Progenitor cell of endocrine pancreas (in vitro differentiated cells): Measurements from ENCODE around the gene RAP1GAP2. TPM values are rescaled to one million over a fixed set of nuclear protein-coding genes. Genes with fewer than 3 reads are reported as not detected.
A peak's percentile ranks its signal among the peaks of the same experiment; 100 is the strongest.

Source experiments
- DNase-seq: peaks from one replicate; pipeline ENCODE4 v3.0.0; 2021; ENCODE audit warnings: low spot score; ENCODE audit not compliant: unreplicated experiment
- H3K27ac Mint-ChIP-seq: 2 replicates; pipeline ENCODE4 v1.8.0; 2021; ENCODE audit warnings: mild to moderate bottlenecking, moderate library complexity, mixed read lengths
- H3K27me3 Mint-ChIP-seq: 2 replicates; pipeline ENCODE4 v1.8.0; 2021; ENCODE audit warnings: mixed read lengths
- H3K36me3 Mint-ChIP-seq: 2 replicates; pipeline ENCODE4 v1.8.0; 2022; ENCODE audit warnings: mixed read lengths; ENCODE audit not compliant: insufficient read depth
- H3K4me1 Mint-ChIP-seq: 2 replicates; pipeline ENCODE4 v1.8.0; 2021; ENCODE audit warnings: low read depth, mixed read lengths
- H3K4me3 Mint-ChIP-seq: 2 replicates; pipeline ENCODE4 v1.8.0; 2021; ENCODE audit warnings: low read depth, mild to moderate bottlenecking, moderate library complexity, mixed read lengths
- H3K9me3 Mint-ChIP-seq: 2 replicates; pipeline ENCODE4 v1.8.0; 2021; ENCODE audit warnings: low read depth, mixed read lengths
- CTCF ChIP-seq: fragments of 200-600 bp; sonication (generic); IDR thresholded peaks from one replicate; pipeline ENCODE4 v1.5.0; 2021; ENCODE audit warnings: antibody characterized with exemption, mild to moderate bottlenecking; ENCODE audit not compliant: unreplicated experiment
- total RNA-seq: library from RNA; stranded (reverse); gene quantifications from 2 replicates; pipeline ENCODE4 v1.2.1, GENCODE V29; 2021

The RAP1GAP2 gene
- total RNA-seq, 1 donor from 2014 or later = 116 TPM

GRCh38 chr17:2825253-2825970 is 29.2 kb downstream of the RAP1GAP2 start:
- H3K9me3 Mint-ChIP-seq = no peaks in the 10 kb centered on the region
- H3K4me1 Mint-ChIP-seq = peaks cover 1% of the 10 kb centered on the region
- H3K36me3 Mint-ChIP-seq = no peaks in the 10 kb centered on the region
- H3K4me3 Mint-ChIP-seq = no peak overlapping the region
- no peak for DNase-seq
- H3K27ac Mint-ChIP-seq = peak overlapping the region; percentile 27
- TF ChIP-seq CTCF = no peak
- H3K27me3 Mint-ChIP-seq = peaks cover 4% of the 10 kb centered on the region

- peak; percentile 87 for DNase-seq
- Mint-ChIP-seq H3K4me1 (peaks cover 1% of the 10 kb centered on the region), H3K27ac (no peak overlapping the region), H3K36me3 (no peaks in the 10 kb centered on the region), H3K27me3 (peaks cover 4% of the 10 kb centered on the region), H3K9me3 (no peaks in the 10 kb centered on the region), H3K4me3 (no peak overlapping the region)
- peak; percentile 98 for TF ChIP-seq CTCF
These were observed 32.3 kb downstream of the RAP1GAP2 start for GRCh38 chr17:2828397-2829038.

GRCh38 chr17:2830678-2831077 is 34.4 kb downstream of the RAP1GAP2 start:
- Mint-ChIP-seq H3K27me3 (peaks cover 4% of the 10 kb centered on the region), H3K4me1 (peaks cover 1% of the 10 kb centered on the region), H3K36me3 (no peaks in the 10 kb centered on the region), H3K4me3 (no peak overlapping the region), H3K27ac (no peak overlapping the region), H3K9me3 (no peaks in the 10 kb centered on the region)
- no peak for DNase-seq
- TF ChIP-seq CTCF = no peak

- no peak for TF ChIP-seq CTCF
- Mint-ChIP-seq H3K4me1 (no peaks in the 10 kb centered on the region), H3K4me3 (no peak overlapping the region), H3K9me3 (no peaks in the 10 kb centered on the region), H3K27me3 (no peaks in the 10 kb centered on the region), H3K27ac (no peak overlapping the region), H3K36me3 (no peaks in the 10 kb centered on the region)
- DNase-seq = no peak
These were observed 39.5 kb downstream of the RAP1GAP2 start for GRCh38 chr17:2835780-2836179.

GRCh38 chr17:2837147-2837561 is 40.9 kb downstream of the RAP1GAP2 start:
- H3K27me3 Mint-ChIP-seq = no peaks in the 10 kb centered on the region
- no peak overlapping the region for H3K27ac Mint-ChIP-seq
- H3K9me3 Mint-ChIP-seq = no peaks in the 10 kb centered on the region
- TF ChIP-seq CTCF = no peak
- no peak overlapping the region for H3K4me3 Mint-ChIP-seq
- no peak for DNase-seq
- no peaks in the 10 kb centered on the region for H3K4me1 Mint-ChIP-seq
- H3K36me3 Mint-ChIP-seq = no peaks in the 10 kb centered on the region
